ENCODE measurements around the gene LRTM2.

The LRTM2 gene

GRCh38 chr12:1872448-1872847 is 52.1 kb downstream of the LRTM2 start:
- in situ Hi-C loops (cut with MboI; ENCODE audit: low sequenced_read_pairs, unreplicated experiment) = no loop called here
- DNase-seq (ENCODE audit: low spot score) = no peak
- no peak for TF ChIP-seq CTCF (IDR thresholded peaks at IDR 0.05; ENCODE audit: borderline replicate concordance, control extremely low read depth, extremely low read depth, insufficient read depth, missing control alignments)

GRCh38 chr12:1873531-1874510 is 53.5 kb downstream of the LRTM2 start:
- no peak for TF ChIP-seq CTCF (IDR thresholded peaks at IDR 0.05; ENCODE audit: borderline replicate concordance, control extremely low read depth, extremely low read depth, insufficient read depth, missing control alignments)
- no peak for DNase-seq (ENCODE audit: low spot score)
- in situ Hi-C loops (cut with MboI; ENCODE audit: low sequenced_read_pairs, unreplicated experiment) = no loop called here

- TF ChIP-seq CTCF (IDR thresholded peaks at IDR 0.05; ENCODE audit: borderline replicate concordance, control extremely low read depth, extremely low read depth, insufficient read depth, missing control alignments) = no peak
- in situ Hi-C loops (cut with MboI; ENCODE audit: low sequenced_read_pairs, unreplicated experiment) = no loop called here
- no peak for DNase-seq (ENCODE audit: low spot score)
These were observed 55.2 kb downstream of the LRTM2 start for GRCh38 chr12:1875608-1876007.

GRCh38 chr12:1876086-1876485 is 55.7 kb downstream of the LRTM2 start:
- in situ Hi-C loops (cut with MboI; ENCODE audit: low sequenced_read_pairs, unreplicated experiment) = no loop called here
- TF ChIP-seq CTCF (IDR thresholded peaks at IDR 0.05; ENCODE audit: borderline replicate concordance, control extremely low read depth, extremely low read depth, insufficient read depth, missing control alignments) = no peak
- DNase-seq (ENCODE audit: low spot score) = no peak

GRCh38 chr12:1877169-1877878 is 57.0 kb downstream of the LRTM2 start:
- TF ChIP-seq CTCF (IDR thresholded peaks at IDR 0.05; ENCODE audit: borderline replicate concordance, control extremely low read depth, extremely low read depth, insufficient read depth, missing control alignments) = no peak
- in situ Hi-C loops (cut with MboI; ENCODE audit: low sequenced_read_pairs, unreplicated experiment) = no loop called here
- no peak for DNase-seq (ENCODE audit: low spot score)

GRCh38 chr12:1878214-1878613 is 57.8 kb downstream of the LRTM2 start:
- no peak for TF ChIP-seq CTCF (IDR thresholded peaks at IDR 0.05; ENCODE audit: borderline replicate concordance, control extremely low read depth, extremely low read depth, insufficient read depth, missing control alignments)
- in situ Hi-C loops (cut with MboI; ENCODE audit: low sequenced_read_pairs, unreplicated experiment) = no loop called here
- DNase-seq (ENCODE audit: low spot score) = no peak
